GM23248 (cell line): ENCODE results near the gene PML.

Source experiments
- EZH2 ChIP-seq: fragments of 200-600 bp; sonication (generic); IDR thresholded peaks from 2 replicates; pipeline ENCODE4 v1.6.1; 2018; ENCODE audit warnings: antibody characterized with exemption, mild to moderate bottlenecking; ENCODE audit not compliant: insufficient read depth, poor library complexity, severe bottlenecking
- EZH2phosphoT487 ChIP-seq: fragments of 200-600 bp; sonication (generic); IDR thresholded peaks from 2 replicates; pipeline ENCODE4 v1.6.1; 2018; ENCODE audit warnings: antibody characterized with exemption, moderate library complexity, mild to moderate bottlenecking, low read depth; ENCODE audit not compliant: insufficient read depth

GRCh38 chr15:73955861-73956742 is 38.4 kb upstream of the PML start:
- no peak for TF ChIP-seq EZH2phosphoT487
- TF ChIP-seq EZH2, result no peak
